ENCODE results near the gene TCF12.

GRCh38 chr15:57198654-57199291 is 280.3 kb downstream of the TCF12 start:
- TF ChIP-seq YY1 (IDR thresholded peaks at IDR 0.05; ENCODE audit: insufficient read depth, insufficient read length) (no peak), SUZ12 (IDR thresholded peaks at IDR 0.05; ENCODE audit: extremely low read depth, insufficient read depth, insufficient read length) (no peak), ZNF274 (IDR thresholded peaks at IDR 0.05; ENCODE audit: low read depth, low read length) (no peak)
